NCI-H146 treated with DMSO at 0.1 percent for 48 hours (cell line): ENCODE measurements around the gene KDM5B.
A peak's percentile ranks its signal among the peaks of the same experiment; 100 is the strongest.
"Not testable (repeated sequence)": the region's sequence is repeated elsewhere in the genome, so short reads cannot be mapped to it uniquely, and the experiment has no call there.

Source experiments
- DNase-seq: peaks from one replicate; lab custom pipeline; 2025; ENCODE audit not compliant: unreplicated experiment; lab: John Stamatoyannopoulos, UW

Gene KDM5B

GRCh38 chr1:202714202-202714601 is 94.0 kb downstream of the KDM5B start:
- not testable (repeated sequence) for DNase-seq

DNA sequence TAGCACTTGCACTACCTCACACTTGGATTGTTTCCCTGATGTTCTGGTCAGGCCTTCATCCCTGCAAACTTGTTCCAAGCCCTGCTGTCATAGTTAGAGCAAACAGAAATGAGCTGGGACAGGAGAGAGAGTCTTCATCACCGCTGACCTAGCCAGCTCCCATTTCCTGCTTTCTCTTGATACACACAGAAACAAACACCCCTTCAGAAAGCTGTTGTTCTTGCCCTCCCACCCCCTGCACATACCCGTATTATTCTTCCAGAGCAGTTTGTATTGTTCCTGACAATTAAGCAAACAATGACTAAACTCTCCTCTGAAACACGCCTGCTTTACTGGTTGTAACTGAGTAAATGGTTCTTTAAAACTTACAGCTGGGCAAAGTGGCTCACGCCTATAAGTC is 95.1 kb downstream of the KDM5B start:
- DNase-seq, result peak; percentile 25

DNA sequence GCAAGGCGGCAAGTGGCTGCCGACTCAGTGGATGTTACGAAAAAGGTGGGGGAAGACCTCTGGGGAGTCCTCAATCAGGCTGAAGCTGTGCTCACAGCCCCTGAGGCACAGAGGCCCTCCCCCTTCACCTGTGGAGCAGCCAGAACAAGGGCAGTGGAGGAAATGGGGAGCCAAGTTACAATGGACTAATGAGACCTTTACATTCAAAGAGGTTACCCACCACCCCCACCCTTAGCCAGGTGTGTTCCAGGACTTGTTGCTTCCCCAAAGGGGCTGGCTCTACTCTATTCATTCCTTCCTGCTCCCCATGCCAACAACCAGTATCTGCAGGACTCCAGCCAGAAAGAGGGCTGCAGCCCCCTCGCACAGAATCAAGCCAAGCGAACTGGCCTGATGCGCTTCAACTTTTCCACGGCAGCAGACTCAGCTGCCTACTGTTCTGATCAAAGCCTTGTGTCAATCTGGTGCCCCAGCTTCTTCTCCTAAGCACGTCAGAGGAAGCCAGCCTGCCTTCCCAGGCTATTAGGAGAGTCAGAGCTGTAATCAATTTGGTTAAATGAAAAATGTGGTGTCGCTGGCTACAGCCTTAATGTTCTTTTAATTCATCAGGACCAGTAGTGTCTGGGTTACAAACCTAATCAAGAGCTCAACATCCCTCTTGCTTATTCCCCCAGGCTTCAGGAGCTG is 96.1 kb downstream of the KDM5B start:
- DNase-seq, result no peak

GRCh38 chr1:202710070-202711045 is 97.9 kb downstream of the KDM5B start, which contains the start of gene SYT2:
TSS of gene SYT2 (minus strand) at chr1:202710454. CDS start at chr1:202605772, 104,682 bp downstream.
- peak; percentile 33 for DNase-seq

GRCh38 chr1:202709276-202710041 is 98.8 kb downstream of the KDM5B start:
- DNase-seq, result no peak

GRCh38 chr1:202708456-202709275 is 99.6 kb downstream of the KDM5B start:
- DNase-seq, result no peak

DNA sequence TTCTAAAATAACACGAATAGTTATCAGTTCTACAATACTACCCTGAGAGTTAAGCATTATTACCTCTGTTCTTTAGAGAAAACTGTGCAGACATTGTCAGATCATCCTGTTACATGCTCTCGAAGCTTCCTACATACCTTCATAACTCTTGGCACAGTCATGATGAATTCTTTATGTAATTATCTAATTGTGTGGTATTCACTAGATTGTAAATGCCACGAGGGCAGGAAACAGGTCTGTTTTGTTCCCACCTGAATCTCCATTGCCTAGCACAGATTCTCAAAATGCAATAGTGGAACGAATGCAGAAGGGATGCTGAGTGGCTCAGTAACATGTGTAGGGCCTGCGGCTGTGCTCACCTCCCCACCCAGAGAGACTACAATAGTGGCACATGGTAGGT is 101.4 kb downstream of the KDM5B start:
- DNase-seq, result no peak

DNA sequence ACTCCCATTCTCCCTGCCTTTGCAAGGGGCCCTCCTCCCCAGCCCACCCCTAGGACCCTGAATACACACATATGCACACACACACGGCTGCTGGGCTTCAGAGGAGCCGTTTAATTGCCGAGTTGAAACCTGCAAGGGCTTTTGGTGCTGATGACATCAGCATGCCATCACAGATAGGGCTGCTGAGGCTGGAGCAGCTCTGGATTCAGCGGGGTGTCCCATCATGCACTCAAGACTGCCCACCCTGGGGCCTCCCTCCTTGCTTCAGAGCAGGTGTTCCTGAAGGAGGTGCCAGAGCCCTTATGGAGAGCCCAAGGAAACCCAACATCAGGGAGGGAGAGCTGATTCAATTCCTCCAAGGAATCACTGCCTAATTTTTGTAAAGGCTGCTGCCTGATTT is 103.6 kb downstream of the KDM5B start:
- DNase-seq, result no peak

GRCh38 chr1:202703191-202703590 is 105.0 kb downstream of the KDM5B start:
- no peak for DNase-seq

DNA sequence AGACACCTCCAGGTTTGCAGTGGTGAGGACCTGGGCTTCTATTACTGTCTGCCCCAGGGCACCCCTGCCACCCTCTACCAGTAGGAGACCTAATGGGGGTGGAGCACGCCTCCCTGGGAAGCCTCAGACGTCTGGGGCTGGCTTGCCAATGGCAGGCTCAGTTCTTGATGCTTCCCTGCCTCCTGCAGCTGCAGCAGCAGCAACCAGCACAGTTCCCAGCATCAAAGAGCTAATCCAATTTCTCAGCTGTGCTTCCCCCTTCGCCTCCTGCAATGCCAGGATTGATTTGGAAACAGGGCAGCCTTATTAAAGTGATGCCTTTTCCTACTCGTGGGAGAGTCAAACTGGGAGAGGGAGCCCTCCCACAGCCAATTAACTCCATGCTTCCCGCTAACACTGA is 106.1 kb downstream of the KDM5B start:
- no peak for DNase-seq

GRCh38 chr1:202701200-202701599 is 107.0 kb downstream of the KDM5B start:
- DNase-seq, result no peak

DNA sequence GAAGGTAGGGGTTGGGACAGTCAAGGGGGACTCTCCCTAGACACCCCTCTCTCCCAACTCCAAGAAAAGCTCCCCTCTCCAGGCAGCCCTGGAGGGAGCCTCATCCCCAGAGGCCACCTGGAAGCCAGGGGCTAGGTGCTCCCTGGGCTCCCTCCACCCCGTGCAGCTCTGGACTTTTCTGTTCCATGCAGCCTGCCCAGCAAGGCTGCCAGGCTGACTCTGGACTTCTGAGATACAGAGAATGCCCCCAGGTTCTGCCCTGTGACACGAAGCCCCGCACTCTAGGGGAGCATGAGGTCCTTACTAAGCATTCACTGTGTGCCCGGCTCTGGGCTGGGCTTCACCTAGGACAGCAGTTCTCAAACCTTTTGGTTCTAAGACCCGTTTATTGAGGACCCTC is 108.2 kb downstream of the KDM5B start:
- no peak for DNase-seq

DNA sequence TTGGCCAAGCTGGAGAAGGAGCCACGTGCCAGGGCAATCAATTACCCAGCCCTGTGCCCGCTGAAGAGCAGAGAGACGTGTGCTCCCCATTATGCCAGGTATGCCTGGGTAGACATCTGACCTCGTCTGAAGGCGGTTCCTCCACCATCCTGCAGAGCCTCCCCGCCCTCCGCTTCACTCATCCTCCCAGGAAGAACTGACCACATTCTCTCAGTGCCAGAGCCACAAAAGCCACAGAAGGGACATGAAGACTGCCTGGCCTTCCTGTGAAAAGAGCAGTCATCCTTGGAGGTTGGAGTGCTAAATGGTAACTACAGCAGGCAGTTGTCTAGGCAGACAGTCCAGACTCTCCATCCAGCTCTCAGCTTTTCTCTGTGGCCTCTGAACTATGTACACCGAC is 109.9 kb downstream of the KDM5B start:
- no peak for DNase-seq

GRCh38 chr1:202697038-202697437 is 111.2 kb downstream of the KDM5B start:
- no peak for DNase-seq

GRCh38 chr1:202694314-202694713 is 113.9 kb downstream of the KDM5B start:
- peak; percentile 42 for DNase-seq

GRCh38 chr1:202692959-202693555 is 115.2 kb downstream of the KDM5B start:
- DNase-seq, result no peak

GRCh38 chr1:202691816-202692215 is 116.4 kb downstream of the KDM5B start:
- no peak for DNase-seq

DNA sequence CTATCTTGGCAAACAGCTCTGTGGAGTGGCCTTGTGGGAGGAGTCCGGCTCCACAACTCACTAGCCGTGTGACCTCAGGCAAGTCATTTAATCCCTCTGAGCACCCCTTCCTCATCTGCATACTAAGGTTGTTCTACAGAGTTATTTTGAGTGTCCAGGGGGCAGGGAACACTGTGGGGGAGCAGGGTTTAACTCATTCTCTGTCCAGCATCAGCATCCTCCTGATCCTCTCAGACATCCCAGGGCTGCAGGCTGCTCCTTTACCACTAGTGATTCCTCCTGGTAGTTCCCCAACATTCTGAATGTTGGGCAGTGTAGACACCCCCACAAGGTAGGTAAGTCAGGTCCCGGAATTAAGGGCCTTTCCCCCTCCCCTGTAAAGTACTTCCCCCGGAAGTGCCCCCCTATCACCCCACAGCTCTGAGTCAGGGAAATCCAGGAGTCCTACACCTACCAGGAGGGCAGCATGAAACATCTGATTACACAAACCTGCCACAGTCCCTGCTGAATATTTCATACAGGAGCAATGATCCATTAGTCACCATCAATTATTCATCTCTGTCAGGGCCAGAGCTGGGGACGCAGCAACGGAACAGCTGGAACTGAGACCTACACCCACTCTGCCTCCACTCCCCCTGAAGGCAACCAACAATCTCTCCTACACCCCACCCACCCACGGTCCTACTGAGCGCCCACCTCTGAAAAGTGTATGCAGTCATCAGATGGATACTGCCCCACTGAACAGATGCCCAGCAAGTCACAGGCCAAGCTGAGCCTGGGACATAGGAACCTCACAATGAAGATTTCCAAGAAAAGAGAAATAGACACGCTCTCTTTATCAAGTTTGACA is 118.5 kb downstream of the KDM5B start:
- DNase-seq, result no peak

DNA sequence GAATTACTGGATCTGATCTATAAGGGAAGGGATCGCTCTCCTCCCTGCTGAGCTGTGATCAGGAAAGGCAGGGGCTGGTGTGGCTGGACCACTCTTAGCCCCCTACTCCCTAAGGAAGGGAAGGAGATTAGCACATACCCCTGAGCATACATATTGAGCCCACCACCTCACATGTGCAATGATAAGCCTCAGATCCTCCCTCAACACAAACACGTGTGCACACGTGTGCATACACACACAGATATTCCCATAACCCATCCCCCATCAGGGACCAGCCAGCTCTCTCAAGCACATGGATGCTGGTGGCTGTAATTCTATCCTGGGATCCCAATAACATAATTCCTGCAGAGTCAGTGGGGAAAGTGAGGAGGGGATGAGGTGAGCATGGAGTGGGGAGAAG is 119.1 kb downstream of the KDM5B start:
- DNase-seq, result no peak
